Breast epithelium (tissue), 3 donors: ENCODE results near the gene DUSP22.

Experiments
- POLR2A ChIP-seq: fragments of 450-650 bp; IDR thresholded peaks from one replicate; pipeline ENCODE4 v1.6.1; 2016; ENCODE audit warnings: antibody characterized with exemption, mild to moderate bottlenecking, moderate library complexity
- POLR2AphosphoS5 ChIP-seq, 3 donors: sonication (generic); formaldehyde crosslinking; IDR thresholded peaks; one replicate each; pipeline ENCODE4 v1.6.1; 2017; ENCODE audit warnings: antibody characterized with exemption in 3 of 3

- TF ChIP-seq POLR2AphosphoS5 (IDR thresholded peaks at IDR 0.05) (no peak), POLR2A (no peak)
Observed at GRCh38 chr6:306641-307061, 14.4 kb downstream of the DUSP22 start.
